GM19468 (cell line): Measurements from ENCODE around the gene PEAK3.

Experiments
- ATAC-seq: cut with Tn5 transposase; IDR thresholded peaks from one replicate; pipeline ENCODE4 v1.9.1; 2021; ENCODE audit warnings: mild to moderate bottlenecking, moderate library complexity, moderate number of reproducible peaks; ENCODE audit not compliant: unreplicated experiment; ENCODE audit errors: extremely low read depth

PEAK3 gene

DNA sequence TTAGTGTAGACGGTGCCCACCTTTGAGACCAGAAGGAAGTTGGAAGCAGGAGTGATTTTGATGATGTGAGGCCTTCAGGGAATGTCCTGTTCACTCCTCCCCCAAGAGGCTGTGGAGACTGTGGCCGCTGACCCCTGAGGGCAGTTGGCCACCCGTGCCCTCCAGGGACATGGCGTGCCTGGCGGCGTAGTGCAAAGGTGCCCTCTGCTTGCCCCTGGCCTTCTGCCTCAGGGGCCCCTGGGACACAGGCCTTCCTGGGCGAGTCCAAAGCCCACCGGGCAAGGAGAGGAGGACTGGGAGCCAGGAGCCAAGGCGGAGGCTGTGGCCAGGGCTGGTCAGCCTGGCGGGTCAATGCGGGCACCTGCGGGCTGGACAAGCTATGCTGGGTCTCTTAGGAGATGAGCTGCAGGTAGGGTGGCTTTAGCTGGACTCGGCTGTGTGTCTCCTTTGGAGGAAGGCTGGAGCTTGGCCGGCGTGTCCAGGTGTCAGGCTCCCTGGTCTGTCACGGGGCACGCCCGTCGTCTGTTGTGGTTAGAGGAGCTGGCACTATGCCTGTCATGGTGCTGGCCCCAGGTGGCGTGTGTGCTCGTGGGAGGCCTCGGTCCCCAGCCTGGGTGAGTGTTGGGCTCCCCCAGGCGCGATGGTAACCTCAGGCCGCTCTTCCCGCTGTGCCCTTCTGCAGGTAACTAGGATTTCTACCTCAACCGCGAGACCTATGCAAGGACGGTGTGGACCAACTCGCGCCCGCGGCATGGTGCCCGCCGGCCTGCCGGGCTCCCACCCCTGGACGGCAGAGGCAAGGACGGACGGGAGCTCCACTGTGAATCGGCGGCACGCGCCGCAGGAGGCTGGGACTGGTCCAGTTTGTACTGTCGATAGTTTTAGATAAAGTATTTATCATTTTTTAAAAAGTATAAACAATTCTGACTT, 52.6 kb downstream of the PEAK3 start:
- no peak for ATAC-seq

GRCh38 chr19:2228157-2229030, 53.6 kb downstream of the PEAK3 start:
- no peak for ATAC-seq

DNA sequence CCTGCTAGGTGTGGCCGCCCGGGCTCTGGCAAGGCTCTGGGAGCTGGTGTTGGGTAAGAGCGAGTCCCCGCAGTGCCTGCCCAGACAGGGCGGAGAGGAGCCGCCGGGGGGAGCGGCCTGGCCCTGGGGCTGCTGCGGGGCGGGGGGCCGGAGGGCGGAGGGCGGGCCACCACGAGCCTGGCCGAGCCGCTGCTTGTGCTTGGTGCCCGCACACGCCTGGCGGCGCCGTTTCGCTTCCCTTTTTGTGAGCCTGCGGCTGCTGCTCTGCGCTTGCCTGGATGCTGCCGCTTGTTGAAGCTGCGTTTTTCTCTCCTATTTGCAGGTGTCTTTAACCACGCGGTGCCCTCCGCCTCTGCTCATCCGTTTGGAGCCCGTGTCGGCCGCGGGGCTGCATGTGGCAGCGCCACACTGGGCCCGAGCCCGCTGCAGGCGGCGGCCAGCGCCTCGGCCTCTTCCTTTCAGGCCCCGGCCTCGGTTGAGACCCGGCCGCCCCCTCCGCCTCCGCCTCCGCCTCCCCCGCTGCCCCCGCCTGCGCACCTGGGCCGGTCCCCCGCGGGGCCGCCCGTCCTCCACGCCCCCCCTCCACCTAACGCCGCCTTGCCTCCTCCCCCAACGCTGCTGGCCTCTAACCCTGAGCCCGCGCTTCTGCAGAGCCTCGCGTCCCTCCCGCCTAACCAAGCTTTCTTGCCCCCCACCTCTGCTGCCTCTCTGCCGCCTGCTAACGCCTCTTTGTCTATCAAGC, 54.4 kb downstream of the PEAK3 start:
- ATAC-seq: no peak

DNA sequence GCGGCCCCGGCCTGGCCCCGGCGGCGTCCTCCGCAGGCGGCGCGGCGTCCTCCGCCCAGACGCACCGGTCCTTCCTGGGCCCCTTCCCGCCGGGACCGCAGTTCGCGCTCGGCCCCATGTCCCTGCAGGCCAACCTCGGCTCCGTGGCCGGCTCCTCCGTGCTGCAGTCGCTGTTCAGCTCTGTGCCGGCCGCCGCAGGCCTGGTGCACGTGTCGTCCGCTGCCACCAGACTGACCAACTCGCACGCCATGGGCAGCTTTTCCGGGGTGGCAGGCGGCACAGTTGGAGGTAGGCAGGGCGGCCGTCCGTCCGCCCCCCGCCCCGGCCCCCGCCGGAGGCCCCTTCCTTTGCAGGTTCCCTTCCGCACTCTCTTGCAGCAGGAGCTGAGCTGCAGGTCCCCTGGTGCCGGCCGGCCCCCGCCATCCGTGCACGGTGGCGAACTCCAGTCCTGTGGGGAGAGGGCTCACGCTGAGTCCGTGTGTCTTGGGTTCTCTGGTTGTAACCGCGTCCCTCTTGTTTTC, 55.1 kb downstream of the PEAK3 start:
- no peak for ATAC-seq

GRCh38 chr19:2226051-2226839, 55.7 kb downstream of the PEAK3 start:
- no peak for ATAC-seq

DNA sequence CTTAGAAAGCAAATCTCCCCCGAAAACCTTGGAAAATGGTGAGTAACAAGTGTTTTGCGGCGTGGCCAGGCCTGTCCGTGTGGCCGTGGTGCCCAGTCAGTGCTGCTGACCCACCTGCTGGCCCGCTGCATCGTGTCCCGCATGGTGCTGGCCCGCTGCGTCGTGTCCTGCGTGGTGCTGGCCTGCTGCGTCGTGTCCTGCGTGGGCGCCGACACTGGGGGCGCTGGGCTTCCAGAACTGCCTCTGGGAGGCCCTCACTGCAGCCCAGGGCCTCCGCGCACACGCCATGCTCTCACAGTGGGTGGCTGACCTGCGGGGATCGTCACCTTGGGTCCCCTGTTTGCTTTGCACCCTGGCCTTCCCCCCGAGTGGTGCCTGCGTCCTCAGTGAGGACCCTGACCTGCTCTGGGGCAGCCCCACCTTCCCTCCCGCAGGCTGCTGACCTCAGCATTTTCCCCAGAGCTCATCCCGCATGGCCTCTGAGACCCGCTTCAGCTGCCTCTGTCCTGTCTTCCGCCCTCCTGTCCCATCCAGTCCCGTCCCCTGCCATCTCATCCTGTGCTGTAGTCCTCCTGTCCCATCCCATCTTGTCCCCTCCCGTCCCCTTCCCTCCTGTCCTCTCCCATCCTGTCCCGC, 56.4 kb downstream of the PEAK3 start:
- no peak for ATAC-seq

- no peak for ATAC-seq
Observed at GRCh38 chr19:2224754-2225349, 57.1 kb downstream of the PEAK3 start.
